Stimulated activated CD4-positive, alpha-beta T cell treated with anti-CD3 and anti-CD28 coated beads, Interleukin-2, amount 100 ng/mL, for 48 hours (primary cell): ENCODE results near the gene MRPL20.

ENCODE experiments used
- DNase-seq, 2 donors: peaks; one replicate each; pipeline ENCODE4 v3.0.0-alpha.2; 2020

The MRPL20 gene

DNA sequence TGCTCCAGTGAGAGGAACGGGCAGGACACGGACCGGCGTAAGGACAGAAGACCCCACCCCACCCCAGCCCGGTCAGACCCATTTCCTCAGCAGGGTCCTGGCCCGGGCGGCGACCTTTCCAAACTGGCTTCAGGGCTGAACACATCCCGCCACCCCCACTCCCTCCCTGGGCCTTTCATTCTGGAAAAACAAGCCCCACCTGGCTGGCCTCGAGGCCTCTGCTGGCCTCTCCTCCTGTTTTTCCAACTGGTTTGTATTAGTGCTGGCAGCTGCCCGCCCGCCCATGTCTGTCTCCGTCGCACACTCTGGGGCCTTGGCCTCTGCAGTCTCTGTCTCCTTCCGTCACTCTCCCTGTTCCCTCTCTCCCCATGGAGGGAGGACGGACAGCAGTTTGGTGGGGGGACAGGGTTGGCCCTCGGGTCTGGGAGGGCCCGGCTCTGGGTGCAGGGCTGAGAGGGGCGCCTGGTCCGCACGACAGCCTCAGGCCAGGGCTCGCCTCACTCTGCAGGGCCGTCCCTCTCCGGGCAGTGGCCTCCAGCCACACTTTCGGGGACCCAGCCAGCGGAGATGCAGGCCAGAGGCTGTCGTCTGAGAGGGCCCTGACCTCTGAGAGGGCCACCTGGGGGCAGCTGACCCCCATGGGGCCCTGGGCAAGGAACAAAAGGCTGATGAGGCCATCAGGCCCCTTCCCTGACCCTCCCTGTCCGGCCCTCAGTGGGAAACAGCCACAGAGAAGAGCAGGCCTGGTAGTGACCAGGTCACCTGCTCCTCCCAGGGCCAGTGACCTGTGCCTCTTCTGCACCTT is 47.2 kb downstream of the MRPL20 start:
- no peak for DNase-seq

DNA sequence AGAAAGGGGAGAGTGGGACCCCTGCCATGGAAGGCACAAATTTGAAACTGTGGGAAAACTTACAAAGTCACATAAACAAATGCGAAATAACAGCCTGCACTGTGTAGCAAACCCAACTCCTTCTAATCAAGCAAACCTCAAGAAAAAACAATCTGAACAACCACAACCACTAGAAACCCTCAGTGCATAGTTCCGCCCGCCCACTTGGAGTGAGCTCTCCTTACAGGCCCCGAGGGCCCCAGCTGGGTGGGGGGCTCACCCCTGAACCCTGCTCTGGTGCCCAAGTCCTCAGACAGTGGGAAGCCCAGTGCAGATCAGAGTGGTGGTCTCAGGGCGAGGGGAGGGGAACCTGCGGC is 47.8 kb downstream of the MRPL20 start:
- no peak for DNase-seq

GRCh38 chr1:1358433-1359271 is 48.4 kb downstream of the MRPL20 start, which contains the start of gene MXRA8:
Gene MXRA8 (minus strand): TSS chr1:1358555. CDS start chr1:1358504, 51 bp downstream.
- no peak for DNase-seq

DNA sequence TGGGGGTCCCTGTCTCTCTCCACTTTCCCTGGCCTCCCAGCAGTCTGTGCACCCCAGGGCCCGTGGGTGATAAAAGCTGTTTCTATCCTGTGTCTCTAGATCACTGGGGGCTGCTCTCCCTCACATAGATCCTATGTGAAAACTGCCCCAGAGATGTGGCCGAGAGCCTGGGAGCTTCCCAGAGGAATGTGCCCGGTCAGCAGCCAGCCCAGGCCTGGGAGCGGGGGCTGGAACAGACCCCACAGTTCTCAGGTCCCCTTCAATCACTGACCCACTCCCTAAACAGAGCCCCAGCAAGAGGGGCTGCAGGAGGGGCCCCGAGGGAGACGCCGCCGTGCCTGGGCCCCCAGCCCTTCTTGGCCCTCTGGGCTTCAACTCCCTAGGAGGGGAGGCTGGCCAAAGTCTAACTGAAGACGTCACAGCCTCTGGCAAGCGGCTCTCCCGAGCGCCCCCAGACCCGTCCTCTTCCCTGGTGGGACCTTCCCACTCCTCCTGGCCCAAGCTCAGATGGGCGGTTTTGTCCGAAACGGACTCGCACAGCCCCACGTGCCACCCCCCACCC is 49.1 kb downstream of the MRPL20 start:
- DNase-seq = no peak

- DNase-seq = no peak
These were observed 50.2 kb downstream of the MRPL20 start for GRCh38 chr1:1356796-1357401.

DNA sequence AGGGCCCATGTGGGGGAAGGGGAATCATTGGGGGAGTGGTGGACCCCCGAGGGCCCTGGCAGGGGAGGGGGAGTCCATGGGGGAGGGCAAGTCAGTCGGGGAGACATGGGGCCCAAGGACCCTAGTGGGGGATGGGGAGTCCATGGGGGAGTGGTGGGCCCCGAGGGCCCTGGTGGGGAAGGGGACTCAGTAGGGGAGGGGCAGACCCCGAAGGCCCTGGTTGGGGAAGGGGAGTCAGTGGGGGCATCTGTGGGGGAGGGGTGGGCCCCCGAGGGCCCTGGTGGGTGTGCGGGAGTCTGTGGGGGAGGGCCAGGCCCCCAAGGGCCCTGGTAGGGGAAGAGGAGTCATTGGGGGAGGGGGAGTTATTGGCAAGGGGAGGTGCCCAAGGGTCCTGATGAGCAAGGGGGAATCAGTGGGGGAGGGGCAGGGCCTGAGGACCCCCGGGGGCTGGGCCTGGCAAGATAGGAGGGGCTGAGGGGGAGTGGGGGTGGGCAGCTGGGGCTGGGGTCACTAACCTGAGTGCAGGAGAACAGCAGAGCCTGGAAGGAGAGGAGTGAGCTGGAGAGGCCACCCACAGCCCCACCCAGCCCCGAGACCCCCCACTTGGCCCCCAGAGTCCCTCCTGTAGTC is 50.8 kb downstream of the MRPL20 start:
- DNase-seq = no peak

- no peak for DNase-seq
These were observed 51.7 kb downstream of the MRPL20 start for GRCh38 chr1:1355416-1355815.

- no peak for DNase-seq
These were observed 52.5 kb downstream of the MRPL20 start for GRCh38 chr1:1354271-1355247.

GRCh38 chr1:1353389-1354151 is 53.5 kb downstream of the MRPL20 start:
- no peak for DNase-seq

DNA sequence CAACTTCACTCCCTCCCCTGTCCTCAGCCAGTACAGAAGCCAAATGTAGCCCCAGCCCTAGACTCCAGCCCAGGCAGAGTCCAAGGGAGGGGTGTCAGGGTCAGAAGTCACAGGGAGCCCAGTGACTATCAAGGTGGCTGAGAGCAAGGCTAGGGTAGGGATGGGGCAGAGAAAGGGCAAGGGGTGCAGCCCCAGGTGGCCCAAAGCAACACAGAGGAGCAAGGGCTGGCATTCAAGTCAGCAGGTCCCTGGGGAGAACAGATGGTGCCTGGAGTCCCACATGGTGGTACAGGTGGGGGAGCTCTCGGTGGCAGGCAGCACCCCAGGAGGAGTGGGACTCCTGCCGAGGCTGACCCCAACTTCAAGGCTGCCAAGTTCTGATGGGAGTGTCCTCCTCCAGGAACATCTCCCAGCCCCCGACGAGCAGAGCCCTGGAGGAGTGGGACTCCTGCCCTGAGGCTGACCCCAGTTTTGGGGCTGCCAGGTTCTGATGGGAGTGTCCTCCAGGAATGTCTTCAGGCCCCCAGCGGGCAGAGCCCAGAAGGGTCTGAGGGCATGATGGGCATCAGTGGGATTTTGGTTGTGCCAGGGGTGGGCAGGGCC is 54.2 kb downstream of the MRPL20 start:
- no peak for DNase-seq
